ENCODE data around the gene ANO4. TPM values are rescaled to one million over a fixed set of nuclear protein-coding genes. Genes with fewer than 3 reads are reported as not detected.

The ANO4 gene
- total and polyA plus RNA-seq, 2 of the 8 experiments (the other 6 are each of a cell fraction or from before 2014, with no cell fraction given), result 1.1 to 3.4 TPM

DNA sequence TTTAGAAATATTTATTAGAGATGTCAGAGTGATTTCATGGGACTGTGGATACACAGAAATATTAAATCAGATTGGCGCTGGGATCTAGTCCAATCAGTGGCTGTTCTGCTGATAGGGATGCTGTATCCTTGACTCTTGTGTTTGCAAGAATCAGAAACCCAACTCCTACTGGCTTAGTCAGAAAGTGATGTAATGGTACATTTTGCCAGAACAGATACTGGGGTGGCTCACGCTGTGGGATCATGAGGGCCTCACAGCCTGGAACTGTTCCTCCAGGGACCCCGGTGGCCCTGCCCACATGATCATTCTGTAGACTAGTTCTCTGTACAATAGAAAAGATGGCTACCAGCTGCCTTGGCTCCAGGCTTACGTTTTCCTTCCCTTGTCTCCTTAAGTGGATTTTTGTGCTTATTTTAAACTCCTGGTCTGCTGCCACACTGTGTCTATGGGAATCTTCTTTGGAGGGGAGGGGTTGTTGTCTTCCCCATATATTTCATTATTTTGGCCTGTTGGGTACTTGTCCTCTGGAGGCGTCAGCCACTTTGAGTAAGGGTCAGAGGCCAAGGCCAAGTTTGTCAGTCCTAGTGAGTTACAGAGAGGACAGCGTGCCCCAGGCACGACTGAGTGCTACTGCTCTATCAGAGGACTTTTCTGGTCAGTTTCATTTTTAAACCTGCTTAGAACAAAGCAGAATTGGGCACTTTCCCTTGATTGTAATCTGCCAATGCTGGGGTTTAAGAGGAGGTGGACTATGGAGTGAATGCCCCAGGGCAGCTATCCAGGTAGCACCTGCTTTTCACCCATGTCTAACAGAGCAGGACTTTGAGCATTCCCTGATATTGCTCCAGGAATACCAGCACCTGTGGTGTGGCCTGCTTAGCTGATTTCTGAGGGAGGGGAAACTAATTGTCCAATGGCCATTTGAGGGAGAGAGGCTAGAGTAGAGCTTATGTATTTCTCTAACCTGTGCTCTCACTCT is 251.2 kb downstream of the ANO4 start:
- Histone ChIP-seq H2AFZ (ENCODE audit: low read length) (no peak overlapping the region), H3K4ac (replicated peaks; ENCODE audit: insufficient read length, low read depth, low read length) (no peak overlapping the region), H3K27ac (ENCODE audit: low read depth, low read length) (no peak overlapping the region), H4K8ac (ENCODE audit: extremely low read depth, insufficient read depth, low read length) (no peak overlapping the region), H2BK5ac (ENCODE audit: low read depth, low read length) (no peak overlapping the region), H3K14ac (ENCODE audit: insufficient read length) (no peak overlapping the region), H3K9ac (replicated peaks in 1 of 4; ENCODE audit: extremely low read depth in 1 of 4, low read depth in 3 of 4, low read length in 3 of 4) (0 out of 7 replicates have a peak overlapping the region, but pooled peaks of 1 of the 4 experiments have one; percentile 3), H4K5ac (ENCODE audit: insufficient read length, low read depth, low read length) (no peak overlapping the region), H3K4me1 (replicated peaks in 1 of 4; ENCODE audit: control insufficient read depth in 3 of 4, insufficient read depth in 4 of 4, low read length in 3 of 4) (no peaks in the 10 kb centered on the region), H3K79me2 (ENCODE audit: control insufficient read depth in 1 of 2, insufficient read depth in 2 of 2, low read length in 2 of 2) (no peaks in the 10 kb centered on the region), H3K27me3 (replicated peaks in 1 of 4; ENCODE audit: control insufficient read depth in 3 of 4, extremely low read depth in 1 of 4, insufficient read depth in 3 of 4, low read length in 3 of 4) (peaks cover 0 to 1% (median 0%) of the 10 kb centered on the region in 4 experiments; a peak in 1 of 7 replicates), H3K18ac (ENCODE audit: extremely low read depth, low read length) (no peak overlapping the region), H4K91ac (replicated peaks; ENCODE audit: insufficient read length, low read length) (no peak overlapping the region), H3K9me3 (ENCODE audit: insufficient read depth in 2 of 2, low read depth in 1 of 2, low read length in 1 of 2) (no peaks in the 10 kb centered on the region), H3K4me3 (ENCODE audit: extremely low read depth in 1 of 4, insufficient read depth in 2 of 4, low read depth in 3 of 4, low read length in 4 of 4) (no peak overlapping the region), H2BK20ac (ENCODE audit: low read length) (no peak overlapping the region), H3K36me3 (ENCODE audit: control insufficient read depth in 2 of 4, insufficient read depth in 4 of 4, low read length in 3 of 4) (no peaks in the 10 kb centered on the region), H2BK15ac (ENCODE audit: low read length) (no peak overlapping the region), H4K20me1 (replicated peaks in 1 of 2; ENCODE audit: control insufficient read depth in 1 of 2, insufficient read depth in 2 of 2, low read length in 2 of 2) (no peaks in the 10 kb centered on the region), H3K23ac (ENCODE audit: insufficient read length) (no peak overlapping the region), H3K23me2 (ENCODE audit: low read depth, low read length) (peaks cover 2% of the 10 kb centered on the region; the same call in 1 of the 2 replicates), H3K56ac (replicated peaks; ENCODE audit: insufficient read length, low read depth, low read length) (no peak overlapping the region), H3K4me2 (ENCODE audit: insufficient read depth in 1 of 2, low read depth in 2 of 2, low read length in 2 of 2) (no peak overlapping the region), H2BK120ac (replicated peaks; ENCODE audit: low read depth, low read length) (no peak overlapping the region), H2AK5ac (ENCODE audit: low read depth, low read length) (no peak overlapping the region), H3K79me1 (ENCODE audit: low read depth, low read length) (no peaks in the 10 kb centered on the region), H2BK12ac (ENCODE audit: low read depth, low read length) (no peak overlapping the region)
- FAIRE-seq (no peak), DNase-seq (ENCODE audit: low read depth in 1 of 2, low spot score in 2 of 2) (no peak)
- ChIA-PET POLR2A (ENCODE audit: partially characterized antibody) (no interaction called here), CTCF (ENCODE audit: partially characterized antibody) (interaction anchor here (1.4 to 1.8 kb wide), 2 partner anchors 24 to 27 kb away, joined by 5 read pairs; no protein-coding TSS in a partner anchor)
- WGBS, 2 experiments (ENCODE audit: extremely low coverage in 1 of 2, insufficient coverage in 1 of 2, insufficient read length in 1 of 2, insufficient replicate concordance in 2 of 2, low coverage in 1 of 2, low lambda C conversion rate in 2 of 2, missing lambda C conversion rate in 1 of 2), result 87% methylated on average over 7 of the region's 7 CpGs; no CpG with 5 or more reads in 1 of the 2 experiments
- TF ChIP-seq CHD1 (IDR thresholded peaks at IDR 0.05; ENCODE audit: low read depth, low read length) (no peak), TAF7 (optimal IDR thresholded peaks at IDR 0.05; ENCODE audit: borderline replicate concordance, low read depth, low read length) (no peak)
- TF ChIP-seq, protein P1, sequence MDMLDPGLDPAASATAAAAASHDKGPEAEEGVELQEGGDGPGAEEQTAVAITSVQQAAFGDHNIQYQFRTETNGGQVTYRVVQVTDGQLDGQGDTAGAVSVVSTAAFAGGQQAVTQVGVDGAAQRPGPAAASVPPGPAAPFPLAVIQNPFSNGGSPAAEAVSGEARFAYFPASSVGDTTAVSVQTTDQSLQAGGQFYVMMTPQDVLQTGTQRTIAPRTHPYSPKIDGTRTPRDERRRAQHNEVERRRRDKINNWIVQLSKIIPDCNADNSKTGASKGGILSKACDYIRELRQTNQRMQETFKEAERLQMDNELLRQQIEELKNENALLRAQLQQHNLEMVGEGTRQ (IDR thresholded peaks at IDR 0.05; ENCODE audit: low read length), result no peak
